Neural progenitor cell (in vitro differentiated cells): ENCODE results near the gene MATN4.

Experiments used
- CTCF ChIP-seq: fragments of 200-600 bp; sonication (generic); IDR thresholded peaks from 2 replicates; pipeline ENCODE4 v1.5.1; 2017; ENCODE audit warnings: antibody characterized with exemption, mild to moderate bottlenecking
- EZH2 ChIP-seq: fragments of 200-600 bp; sonication (generic); IDR thresholded peaks from 2 replicates; pipeline ENCODE4 v1.6.1; 2017; ENCODE audit warnings: antibody characterized with exemption, mild to moderate bottlenecking, moderate library complexity

DNA sequence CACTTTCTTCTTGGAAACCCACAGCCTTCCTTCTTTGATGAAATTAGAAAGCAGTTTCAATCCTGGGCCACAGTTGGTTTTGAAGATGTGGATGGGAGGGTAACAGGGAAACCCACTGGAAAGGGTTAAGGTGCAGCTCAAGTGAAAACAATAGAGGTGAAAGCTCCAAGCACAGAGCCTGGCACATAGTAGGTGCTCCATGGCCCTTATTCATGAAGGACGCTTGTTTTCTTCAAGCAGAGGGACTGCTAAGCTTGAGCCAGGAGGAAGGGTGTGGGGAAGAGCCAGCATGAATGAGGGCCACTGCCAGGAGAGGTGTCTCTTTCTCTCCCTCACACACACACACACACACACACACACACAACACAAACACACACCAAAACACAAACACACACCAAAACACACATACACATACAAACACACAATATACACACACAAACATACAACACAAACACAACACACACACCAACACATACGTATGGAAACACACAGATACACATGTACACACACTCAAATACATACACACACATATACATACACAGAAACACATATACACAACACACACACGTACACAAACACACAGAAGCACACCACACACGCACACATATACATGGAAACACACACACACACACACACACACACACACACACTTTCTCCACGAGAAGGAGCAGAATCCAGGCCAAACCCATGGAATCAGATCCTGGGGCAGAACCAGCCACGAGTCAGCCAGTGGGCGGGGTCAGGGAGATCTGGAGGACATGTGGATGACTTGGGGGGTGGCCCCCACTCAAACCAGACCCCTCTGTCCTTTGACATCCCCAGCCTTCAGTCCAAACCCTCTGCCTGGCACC lies 25.2 kb downstream of the MATN4 start:
- no peak for TF ChIP-seq CTCF
- TF ChIP-seq EZH2: no peak
